SKM-1 treated with dmso at 0.1 percent for 144 hours (cell line): ENCODE measurements around the gene RCHY1.
"Not testable (repeated sequence)": the region's sequence is repeated elsewhere in the genome, so short reads cannot be mapped to it uniquely, and the experiment has no call there.

ENCODE experiments used
- DNase-seq: peaks from one replicate; lab custom pipeline; 2025; ENCODE audit not compliant: unreplicated experiment; lab: John Stamatoyannopoulos, UW

Gene RCHY1

DNA sequence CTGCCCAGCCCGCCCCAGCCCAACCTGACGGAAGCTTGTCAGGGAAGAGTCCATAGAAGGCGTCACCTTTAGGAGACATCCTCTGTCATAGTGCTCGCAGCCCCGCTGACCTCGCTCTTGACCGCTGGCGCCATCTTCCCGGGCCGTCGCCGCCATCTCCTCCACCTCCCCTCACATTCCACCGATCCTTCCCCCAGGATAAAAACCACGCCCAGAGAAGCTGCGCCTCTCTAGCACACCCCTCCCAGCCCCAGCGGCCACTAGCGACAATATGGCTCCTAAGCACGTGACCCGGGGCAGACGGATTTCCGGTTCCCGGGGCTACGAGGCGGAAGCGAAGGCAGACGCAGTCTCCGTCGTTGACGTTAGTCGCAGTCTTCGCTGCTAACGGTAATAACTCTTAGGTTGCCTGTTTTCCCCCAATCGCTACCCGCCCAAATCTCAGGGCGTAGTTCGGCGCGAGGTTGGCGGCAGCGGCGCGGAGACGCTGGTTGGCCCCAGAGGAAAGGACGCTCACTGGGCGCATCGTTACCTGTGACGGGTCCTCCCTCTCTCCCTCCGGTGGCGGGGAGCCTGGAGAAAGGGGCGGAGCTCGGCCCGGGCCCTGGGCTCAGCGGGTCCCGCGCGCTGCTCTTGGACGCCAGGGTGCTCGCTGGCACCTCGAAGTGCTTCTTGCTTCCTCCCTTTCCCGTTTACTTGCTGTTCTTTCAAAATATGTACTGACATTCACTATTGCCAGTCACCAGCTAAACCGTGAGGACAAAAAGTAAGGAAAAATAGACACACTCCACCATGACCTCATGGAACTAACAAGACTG lies at the start of gene RCHY1, which contains the start of gene THAP6:
Gene RCHY1, minus strand, starts transcription at position 273 of the 818 bp plus-strand sequence. Its CDS starts 117 bp downstream, at position 156.
Gene THAP6, plus strand, starts transcription at position 343 of the 818 bp plus-strand sequence. CDS start 980 bp downstream, outside the sequence.
- peak; percentile 93 for DNase-seq

DNA sequence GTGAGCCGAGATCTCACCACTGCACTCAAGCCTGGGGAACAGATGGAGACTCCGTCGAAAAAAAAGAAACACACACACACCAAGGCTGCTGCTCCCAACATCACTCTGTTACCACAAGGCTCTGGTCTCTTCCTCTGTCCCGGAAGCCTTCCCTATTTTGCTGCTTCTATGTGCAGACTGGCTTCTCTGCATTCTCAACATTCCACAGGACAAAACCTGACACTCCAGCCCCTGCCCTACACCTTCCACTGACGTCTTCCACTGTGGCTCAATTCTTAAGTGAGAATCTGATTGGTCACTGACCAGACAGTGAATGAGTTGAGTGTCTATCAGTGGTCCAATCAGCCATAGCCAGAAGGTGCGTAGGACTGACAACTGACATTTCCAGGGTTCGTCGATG lies 47.6 kb upstream of the RCHY1 start:
- no peak for DNase-seq

DNA sequence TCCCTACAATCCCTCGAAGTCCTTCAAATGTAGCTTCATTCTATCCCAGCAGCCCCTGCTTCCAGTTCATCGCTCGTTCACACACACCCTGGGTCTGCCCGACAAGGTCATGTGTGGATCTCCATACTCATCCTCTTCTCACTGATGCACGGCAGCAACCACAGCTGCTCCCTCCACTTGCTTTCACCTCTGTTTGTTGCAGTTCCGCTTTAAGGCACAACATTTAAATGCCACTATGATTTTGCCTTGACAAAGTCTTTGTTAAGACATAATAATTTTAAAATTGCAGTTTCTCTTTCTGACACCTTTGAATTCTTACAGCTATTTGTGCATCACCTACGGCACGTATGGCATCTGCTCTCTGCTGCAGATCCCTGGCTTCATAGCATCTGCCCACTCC lies 43.5 kb upstream of the RCHY1 start:
- no peak for DNase-seq

DNA sequence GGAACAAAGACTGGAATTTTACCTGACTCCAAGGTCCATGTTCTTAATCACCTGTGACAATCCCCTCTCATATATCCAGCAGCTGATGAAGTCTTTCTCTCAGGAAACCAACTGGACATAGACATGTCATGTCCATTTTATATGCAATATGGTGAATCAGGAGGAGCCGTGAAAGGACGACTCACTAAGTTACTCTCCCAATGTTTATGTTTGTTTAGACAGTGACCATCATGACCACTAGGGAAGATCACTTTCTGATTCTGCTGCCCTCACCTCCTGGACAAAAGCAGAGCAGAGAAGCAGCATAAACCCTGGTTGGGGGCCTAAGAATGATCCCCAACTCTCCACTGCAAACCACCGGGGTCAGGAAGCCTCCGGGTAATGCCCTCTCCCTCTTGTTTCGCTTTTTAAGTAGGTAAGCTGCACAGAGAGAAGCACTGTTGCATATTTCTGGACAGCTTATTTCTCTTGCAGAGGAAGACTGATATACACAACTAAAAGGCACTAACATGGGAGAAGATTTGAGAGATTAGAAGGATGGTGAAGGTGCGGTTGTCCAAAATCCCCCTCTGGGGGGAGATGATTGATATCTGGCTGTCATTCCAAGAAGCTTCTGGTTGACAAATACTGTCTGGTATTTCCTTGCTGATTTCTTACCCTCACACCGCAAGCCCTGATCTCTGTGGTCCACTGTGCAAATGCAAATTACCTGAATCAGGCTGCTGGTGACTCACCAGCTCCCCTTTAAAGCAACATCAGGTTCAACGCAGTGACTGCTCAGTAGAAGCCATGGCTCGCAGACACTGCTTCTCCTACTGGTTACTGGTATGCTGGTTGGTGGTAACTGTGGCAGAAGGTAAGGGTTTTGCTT lies 41.3 kb upstream of the RCHY1 start, which contains the start of gene ODAPH:
Gene ODAPH, plus strand, starts transcription at position 773 of the 871 bp plus-strand sequence. Its CDS starts 17 bp downstream, at position 790.
- no peak for DNase-seq

DNA sequence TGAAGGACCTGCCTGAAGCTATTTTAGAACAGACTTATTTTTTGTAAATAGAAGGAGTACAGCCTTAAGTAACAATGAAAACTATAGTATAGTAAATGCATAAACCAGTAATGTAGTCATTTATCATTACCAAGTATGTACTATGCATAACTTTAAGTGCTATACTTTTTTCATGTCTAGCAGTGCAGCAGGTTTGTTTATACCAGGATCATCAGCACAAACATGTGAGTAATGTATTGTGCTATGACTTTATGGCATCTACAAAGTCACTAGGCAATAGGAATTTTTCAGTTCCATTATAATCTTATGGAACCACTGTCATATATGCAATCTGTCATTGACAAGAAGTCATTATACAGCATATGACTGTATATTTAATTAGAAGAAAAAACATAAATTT lies 38.2 kb upstream of the RCHY1 start:
- DNase-seq = no peak

DNA sequence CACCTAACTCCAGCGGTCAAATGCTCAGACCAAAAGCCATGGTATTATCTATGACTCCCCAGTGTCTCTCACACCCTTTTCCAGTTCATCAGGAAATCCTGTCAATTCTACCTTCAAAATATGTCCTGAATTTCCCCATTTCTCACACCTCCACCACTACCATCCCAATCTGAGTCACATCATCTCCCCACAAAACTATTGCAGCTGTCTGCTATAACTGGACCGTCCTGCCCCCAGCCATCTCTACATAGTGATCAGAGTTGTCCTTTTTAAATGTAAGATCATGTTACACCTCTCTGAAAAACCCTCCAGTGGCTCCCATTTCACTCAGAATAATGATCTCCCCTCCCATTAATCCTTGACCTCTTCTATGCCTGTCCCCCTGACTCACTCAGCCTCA lies 34.8 kb upstream of the RCHY1 start:
- no peak for DNase-seq

DNA sequence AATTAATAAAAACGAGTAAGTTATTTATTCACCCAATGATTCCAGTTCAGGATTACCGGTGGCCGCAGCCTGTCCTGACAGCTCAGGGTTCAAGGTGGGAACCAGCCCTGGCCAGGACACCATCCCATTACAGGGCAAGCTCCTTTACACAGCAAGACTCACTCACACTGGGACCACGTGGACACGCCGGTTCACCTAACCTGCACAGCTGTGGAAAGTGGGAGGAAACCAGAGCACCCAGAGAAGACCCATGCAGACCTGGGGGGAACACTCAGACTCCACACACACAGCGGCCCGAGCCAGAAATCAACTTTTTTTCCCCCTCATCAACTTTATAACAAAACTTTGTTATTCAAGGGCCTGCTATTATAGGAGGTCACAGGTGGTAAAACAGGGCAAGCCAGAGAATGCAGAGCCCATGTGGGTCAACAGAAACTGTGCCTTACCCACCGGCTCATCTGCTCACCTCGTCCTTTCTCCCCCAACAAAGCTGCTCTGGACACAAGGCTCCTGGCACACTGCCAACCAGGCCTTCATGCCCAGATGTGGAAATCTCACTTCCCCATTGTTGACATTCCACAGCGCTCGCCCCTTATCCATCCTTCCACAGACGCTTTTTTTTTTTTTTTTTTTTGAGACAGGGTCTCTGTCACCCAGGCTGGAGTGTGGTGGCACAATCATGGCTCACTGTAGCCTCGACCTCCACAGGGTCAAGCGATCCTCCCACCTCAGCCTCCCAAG lies 33.6 kb upstream of the RCHY1 start:
- peak; percentile 7 for DNase-seq

DNA sequence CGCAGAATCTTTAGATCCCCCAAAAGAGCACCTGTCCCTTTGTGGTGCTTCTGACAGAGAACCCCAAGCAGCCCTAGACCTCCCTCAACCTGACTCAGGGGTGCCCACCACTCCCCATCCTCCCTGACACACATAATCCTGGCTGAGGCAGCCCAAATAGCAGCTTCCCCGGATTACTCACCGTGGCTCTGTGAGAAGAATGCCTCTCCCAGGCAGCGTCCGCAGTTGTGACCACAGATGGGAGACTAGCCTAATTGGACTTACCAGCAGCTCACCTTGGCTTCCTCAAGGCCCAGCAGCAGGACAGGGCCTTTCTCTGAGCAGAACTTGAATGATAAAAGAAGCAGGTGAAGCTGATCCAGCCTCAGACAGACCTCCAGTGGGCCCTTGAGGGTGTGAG lies 31.3 kb upstream of the RCHY1 start:
- no peak for DNase-seq

DNA sequence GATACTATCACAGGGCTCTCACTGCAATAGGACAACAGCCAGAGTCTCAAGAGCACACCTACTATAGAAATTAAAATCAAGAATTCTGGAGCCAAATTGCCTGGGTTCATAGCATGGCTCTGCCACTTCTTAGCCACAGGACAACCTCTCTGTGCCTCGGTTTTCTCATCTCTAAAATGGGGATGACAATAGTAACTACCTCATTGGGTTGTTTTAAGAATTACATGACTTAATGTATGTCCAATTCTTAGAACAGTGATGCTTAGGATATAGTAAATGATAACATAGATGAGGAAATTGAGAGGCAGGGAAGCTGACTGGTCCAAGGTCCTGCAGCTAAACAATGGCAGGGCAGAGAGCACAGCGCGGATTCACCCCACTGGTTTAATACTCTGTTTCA lies 30.7 kb upstream of the RCHY1 start:
- DNase-seq = no peak

DNA sequence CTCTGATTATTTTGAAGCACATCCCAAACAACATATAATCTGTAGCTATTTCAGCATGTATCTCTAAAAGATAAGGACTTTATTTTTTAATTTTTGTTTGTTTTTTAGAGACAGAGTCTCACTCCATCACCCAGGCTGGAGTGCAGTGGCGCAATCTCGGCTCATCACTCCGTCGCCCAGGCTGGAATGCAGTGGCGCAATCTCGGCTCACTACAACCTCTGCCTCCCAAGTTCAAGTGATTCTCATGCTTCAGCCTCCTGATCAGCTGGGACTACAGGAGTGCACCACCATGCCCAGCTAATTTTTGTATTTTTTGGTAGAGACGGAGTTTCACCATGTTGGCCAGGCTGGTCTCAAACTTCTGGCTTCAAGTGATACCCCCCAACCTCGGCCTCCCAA lies 30.0 kb upstream of the RCHY1 start:
- DNase-seq = not testable (repeated sequence)

DNA sequence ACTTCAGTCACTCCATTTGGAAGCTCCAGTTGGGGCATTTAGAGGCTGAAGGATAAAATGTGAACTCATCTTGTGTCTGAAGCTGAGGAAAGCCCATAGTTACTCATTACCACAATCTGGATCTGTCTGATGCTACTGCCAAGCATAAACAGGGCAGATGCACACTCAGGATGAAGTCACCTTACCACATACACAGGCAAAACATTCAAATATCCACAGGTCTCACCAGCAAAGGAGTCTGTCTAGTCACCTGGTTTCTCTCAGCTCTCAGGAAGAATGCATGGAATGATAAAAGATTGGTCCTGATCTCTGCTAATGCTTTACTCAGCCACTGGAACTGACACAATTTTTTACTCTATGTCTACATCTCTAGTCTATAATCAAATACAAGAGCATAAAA lies 28.6 kb upstream of the RCHY1 start:
- DNase-seq = no peak

DNA sequence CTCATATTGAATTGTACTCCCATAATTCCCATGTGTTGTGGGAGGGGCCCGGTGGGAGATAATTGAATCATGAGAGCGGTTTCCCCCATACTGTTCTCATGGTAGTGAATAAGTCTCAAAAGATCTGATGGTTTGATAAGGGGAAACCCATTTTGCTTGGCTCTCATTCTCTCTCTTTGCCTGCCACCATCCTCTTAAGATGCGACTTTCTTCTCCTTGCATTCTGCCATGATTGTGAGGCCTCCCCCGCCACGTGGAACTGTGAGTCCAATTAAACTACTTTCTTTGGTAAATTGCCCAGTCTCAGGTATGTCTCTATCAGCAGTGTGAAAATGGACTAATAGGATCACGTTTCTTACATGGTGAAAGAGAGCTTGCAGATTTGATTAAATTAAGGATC lies 23.1 kb upstream of the RCHY1 start:
- DNase-seq = not testable (repeated sequence)

DNA sequence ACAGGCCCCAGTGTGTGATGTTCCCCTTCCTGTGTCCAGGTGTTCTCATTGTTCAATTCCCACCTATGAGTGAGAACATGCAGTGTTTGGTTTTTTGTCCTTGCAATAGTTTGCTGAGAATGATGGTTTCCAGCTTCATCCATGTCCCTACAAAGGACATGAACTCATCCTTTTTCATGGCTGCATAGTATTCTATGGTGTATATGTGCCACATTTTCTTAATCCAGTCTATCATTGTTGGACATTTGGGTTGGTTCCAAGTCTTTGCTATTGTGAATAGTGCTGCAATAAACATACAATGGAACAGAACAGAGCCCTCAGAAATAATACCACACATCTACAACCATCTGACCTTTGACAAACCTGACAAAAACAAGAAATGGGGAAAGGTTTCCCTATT lies 19.7 kb upstream of the RCHY1 start:
- not testable (repeated sequence) for DNase-seq

DNA sequence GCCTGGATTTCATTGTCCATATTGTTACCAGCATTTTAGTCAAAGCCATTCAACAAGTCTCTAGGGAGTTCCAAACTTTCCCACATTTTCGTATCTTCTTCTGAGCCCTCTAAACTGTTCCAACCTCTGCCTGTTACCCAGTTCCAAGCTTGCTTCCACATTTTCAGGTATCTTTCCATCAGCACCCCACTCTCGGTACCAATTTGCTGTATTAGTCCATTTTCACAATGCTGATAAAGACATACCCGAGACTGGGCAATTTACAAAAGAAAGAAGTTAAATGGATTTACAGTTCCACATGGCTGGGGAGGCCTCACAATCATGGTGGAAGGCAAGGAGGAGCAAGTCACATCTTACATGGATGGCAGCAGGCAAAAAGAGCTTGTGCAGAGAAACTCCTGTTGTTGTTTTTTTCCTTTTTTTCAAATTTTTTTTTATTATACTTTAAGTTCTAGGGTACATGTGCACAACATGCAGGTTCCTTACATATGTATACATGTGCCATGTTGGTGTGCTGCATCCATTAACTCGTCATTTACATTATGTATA lies 19.2 kb upstream of the RCHY1 start:
- not testable (repeated sequence) for DNase-seq

DNA sequence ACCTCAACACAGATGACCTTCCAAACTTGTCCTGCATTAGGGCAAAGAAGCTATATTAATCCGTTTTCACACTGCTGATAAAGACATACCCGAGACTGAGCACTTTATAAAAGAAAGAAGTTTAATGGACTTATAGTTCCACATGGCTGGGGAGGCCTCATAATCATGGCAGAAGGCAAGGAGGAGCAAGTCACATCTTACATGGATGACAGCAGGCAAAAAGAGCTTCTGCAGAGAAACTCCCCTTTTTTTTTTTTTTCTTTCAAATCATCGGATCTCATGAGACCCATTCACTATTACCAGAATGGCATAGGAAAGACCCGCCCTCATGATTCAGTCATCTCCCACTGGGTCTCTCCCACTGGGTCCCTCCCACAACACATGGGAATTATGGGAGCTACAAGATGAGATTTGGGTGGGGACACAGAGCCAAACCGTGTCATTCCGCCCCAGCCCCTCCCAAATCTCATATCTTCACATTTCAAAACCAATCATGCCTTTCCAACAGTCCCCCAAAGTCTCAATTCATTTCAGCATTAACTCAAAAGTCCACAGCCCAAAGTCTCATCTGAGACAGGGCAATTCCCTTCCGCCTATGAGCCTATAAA lies 17.4 kb upstream of the RCHY1 start:
- DNase-seq = not testable (repeated sequence)

DNA sequence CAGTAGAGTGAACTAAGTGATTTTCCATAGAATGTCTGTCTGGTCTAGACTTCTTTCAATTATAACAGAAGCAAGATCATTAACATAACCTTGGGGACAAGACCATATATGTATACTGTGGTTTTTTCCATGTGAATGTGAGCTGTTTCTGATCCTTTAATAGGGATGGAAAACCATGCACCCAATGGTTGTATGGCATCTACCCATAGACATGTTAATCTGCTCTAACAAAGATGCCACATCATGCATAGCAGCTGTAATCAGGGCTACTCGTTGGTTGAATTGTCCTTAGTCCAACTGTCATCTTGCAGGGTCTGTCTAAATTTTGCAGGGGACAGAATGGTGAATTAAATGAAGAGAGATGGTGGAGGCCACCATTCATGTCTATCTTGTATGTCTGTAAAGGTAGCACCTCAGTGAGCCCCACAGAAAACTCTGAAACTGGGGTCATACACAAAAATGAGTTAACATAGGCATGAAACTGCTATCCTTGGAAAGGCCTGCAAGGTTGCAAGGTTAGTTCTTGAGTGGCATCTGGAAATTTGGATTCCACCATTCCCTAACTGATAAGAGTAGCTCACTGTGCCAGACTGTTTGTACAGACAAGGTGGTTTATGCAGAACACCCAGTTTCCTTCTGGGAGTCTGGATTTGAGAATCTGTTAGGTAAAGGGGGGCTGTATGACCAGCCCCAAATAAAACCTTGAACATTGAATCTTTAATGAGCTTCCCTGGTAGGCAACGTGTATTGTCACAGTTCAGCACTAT lies 16.5 kb upstream of the RCHY1 start:
- DNase-seq = no peak

DNA sequence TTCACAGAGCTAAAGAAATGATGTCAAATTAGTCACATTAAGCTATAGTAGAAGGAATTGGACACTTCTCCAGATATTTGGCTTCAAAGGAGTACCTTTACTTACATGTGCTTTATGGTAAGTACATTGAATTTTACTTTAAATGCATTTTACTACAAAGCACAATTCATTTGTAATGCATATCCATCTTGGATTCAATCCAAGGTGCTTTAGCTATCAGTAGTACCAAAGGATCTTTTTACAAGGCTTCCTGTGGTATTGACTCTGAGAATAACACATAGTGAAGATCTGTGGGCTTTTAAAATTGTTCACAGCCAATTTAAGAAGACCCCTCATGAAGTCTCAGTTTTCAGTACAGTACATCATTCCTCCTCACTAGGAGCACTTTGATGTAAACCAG lies 13.3 kb upstream of the RCHY1 start:
- DNase-seq = no peak

DNA sequence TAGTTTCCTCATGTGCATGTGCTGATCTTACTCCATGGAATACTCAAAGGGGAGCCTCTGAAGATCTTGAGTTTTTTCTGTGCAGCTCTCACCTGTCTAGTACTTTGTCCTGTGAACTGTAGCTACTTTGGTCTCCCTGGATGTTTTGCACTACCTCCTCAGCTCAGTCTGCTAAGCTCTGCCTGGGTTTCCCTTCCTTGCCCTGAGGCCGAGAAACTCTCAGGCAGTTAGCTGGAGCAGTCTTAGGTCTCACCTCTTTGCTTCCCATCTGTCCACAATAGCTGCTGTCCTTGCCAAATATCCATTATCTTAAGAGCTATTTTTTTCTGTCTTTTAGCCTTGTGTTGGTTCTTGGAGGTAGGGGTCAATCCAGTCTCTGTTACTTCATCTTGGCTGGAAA lies 11.7 kb upstream of the RCHY1 start:
- no peak for DNase-seq

DNA sequence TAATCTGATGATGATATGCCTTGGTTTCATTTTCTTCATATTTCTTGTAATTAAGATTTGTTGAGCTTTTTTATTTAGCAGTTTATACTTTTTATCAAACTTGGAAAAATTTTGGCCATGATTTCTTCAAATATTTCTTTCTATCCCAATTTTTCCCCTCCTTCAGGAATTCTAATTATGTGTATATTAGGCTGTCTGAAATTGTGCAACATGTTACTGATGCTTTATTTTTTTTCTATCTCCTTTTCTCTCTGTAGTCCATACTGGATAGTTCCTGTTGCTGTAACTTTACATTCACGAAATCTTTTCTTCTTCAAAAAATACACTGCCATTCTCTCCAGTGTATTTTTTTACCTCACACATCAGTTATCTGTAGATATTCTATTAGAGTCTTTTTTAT lies 10.9 kb upstream of the RCHY1 start:
- no peak for DNase-seq

DNA sequence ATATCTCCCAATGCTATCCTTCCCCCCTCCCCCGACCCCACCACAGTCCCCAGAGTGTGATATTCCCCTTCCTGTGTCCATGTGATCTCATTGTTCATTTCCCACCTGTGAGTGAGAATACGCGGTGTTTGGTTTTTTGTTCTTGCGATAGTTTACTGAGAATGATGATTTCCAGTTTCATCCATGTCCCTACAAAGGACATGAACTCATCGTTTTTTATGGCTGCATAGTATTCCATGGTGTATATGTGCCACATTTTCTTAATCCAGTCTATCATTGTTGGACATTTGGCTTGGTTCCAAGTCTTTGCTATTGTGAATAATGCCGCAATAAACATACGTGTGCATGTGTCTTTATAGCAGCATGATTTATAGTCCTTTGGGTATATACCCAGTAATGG lies 5.2 kb upstream of the RCHY1 start:
- DNase-seq = not testable (repeated sequence)
